ENCODE measurements around the gene CFH.

DNA sequence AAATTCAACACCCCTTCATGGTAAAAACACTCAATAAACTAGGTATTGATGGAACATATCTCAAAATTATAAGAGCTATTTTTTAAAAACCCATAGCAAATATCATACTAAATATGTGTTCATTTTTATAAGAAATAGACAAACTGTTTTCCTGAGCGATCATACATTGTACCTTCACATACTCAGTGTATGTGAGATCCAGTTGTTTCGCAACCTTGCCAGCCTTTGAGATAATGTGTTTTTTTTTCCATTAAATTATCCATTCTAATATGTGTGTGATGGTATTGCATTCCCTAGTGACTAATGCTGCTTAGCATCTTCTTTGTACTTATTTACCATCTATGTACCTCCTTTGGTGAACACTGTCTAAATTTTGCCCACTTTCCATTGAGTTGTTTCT lies 47.1 kb downstream of the CFH start:
- TF ChIP-seq, protein P1, sequence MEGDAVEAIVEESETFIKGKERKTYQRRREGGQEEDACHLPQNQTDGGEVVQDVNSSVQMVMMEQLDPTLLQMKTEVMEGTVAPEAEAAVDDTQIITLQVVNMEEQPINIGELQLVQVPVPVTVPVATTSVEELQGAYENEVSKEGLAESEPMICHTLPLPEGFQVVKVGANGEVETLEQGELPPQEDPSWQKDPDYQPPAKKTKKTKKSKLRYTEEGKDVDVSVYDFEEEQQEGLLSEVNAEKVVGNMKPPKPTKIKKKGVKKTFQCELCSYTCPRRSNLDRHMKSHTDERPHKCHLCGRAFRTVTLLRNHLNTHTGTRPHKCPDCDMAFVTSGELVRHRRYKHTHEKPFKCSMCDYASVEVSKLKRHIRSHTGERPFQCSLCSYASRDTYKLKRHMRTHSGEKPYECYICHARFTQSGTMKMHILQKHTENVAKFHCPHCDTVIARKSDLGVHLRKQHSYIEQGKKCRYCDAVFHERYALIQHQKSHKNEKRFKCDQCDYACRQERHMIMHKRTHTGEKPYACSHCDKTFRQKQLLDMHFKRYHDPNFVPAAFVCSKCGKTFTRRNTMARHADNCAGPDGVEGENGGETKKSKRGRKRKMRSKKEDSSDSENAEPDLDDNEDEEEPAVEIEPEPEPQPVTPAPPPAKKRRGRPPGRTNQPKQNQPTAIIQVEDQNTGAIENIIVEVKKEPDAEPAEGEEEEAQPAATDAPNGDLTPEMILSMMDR (IDR thresholded peaks at IDR 0.05; ENCODE audit: extremely low read depth in 1 of 2, insufficient read depth in 1 of 2, low read depth in 1 of 2, low read length in 2 of 2) = no peak
- no peak for TF ChIP-seq POLR2AphosphoS5 (IDR thresholded peaks at IDR 0.05; ENCODE audit: insufficient read depth, low read depth, low read length)

Data from endothelial cell of umbilical vein (primary cell).